CD14-positive monocyte (primary cell): Measurements from ENCODE around the gene ZNF700. TPM values are rescaled to one million over a fixed set of nuclear protein-coding genes. Genes with fewer than 3 reads are reported as not detected.
"Not testable (repeated sequence)": the region's sequence is repeated elsewhere in the genome, so short reads cannot be mapped to it uniquely, and the experiment has no call there.

ENCODE experiments used
- DNase-seq, 3 donors: peaks; one replicate each; pipeline ENCODE4 v3.0.0-alpha.2; 2011 to 2022
- H2AFZ ChIP-seq: 2 replicates; pipeline ENCODE4 v1.6.0; 2012; ENCODE audit warnings: mild to moderate bottlenecking, low read depth, low read length, inconsistent platforms; ENCODE audit not compliant: insufficient read depth, poor library complexity, severe bottlenecking
- H3K27ac ChIP-seq, 2 donors: 1 replicate in 1 of 2; 2 replicates in 1 of 2; pipeline ENCODE4 v1.5.1; 2012 to 2013; ENCODE audit warnings: low read length in 2 of 2, control low read depth in 1 of 2, inconsistent platforms in 1 of 2, low read depth in 1 of 2, mild to moderate bottlenecking in 1 of 2
- H3K27me3 ChIP-seq, 2 donors: one replicate each; pipeline versions ENCODE4 v1.6.0 to v1.6.1; 2011 to 2013; ENCODE audit warnings: low read length in 2 of 2; ENCODE audit not compliant: control insufficient read depth in 2 of 2, insufficient read depth in 2 of 2
- H3K36me3 ChIP-seq, 2 donors: replicated peaks in 1 of 2; 1 replicate in 1 of 2; 2 replicates in 1 of 2; pipeline versions ENCODE4 v1.5.1 to v1.6.1; 2012 to 2013; ENCODE audit warnings: low read length in 2 of 2, control low read depth in 1 of 2, inconsistent platforms in 1 of 2, mild to moderate bottlenecking in 1 of 2; ENCODE audit not compliant: insufficient read depth in 2 of 2, control insufficient read depth in 1 of 2
- H3K4me1 ChIP-seq, 2 donors: 1 replicate in 1 of 2; 2 replicates in 1 of 2; pipeline versions ENCODE4 v1.5.1 to v1.6.1; 2012 to 2013; ENCODE audit warnings: low read length in 2 of 2, control low read depth in 1 of 2, inconsistent platforms in 1 of 2, mild to moderate bottlenecking in 1 of 2, moderate library complexity in 1 of 2; ENCODE audit not compliant: insufficient read depth in 2 of 2, control insufficient read depth in 1 of 2
- H3K4me2 ChIP-seq: replicated peaks from 2 replicates; pipeline ENCODE3; 2012; ENCODE audit warnings: low read length, moderate library complexity, mild to moderate bottlenecking; ENCODE audit not compliant: poor library complexity, severe bottlenecking; ENCODE audit errors: extremely low read depth
- H3K4me3 ChIP-seq, 3 experiments: fragments of 200-600 bp in 1 of 3; sonication (generic) in 1 of 3; replicated peaks in 1 of 3; 1 replicate in 2 of 3; 2 replicates in 1 of 3; pipeline ENCODE4 v1.5.1; 2011 to 2013; ENCODE audit warnings: low read length in 3 of 3, mild to moderate bottlenecking in 3 of 3, control low read depth in 2 of 3, low read depth in 2 of 3, inconsistent platforms in 1 of 3, moderate library complexity in 1 of 3
- H3K79me2 ChIP-seq: 2 replicates; pipeline ENCODE4 v1.6.0; 2012; ENCODE audit warnings: mild to moderate bottlenecking, control low read depth, inconsistent platforms, low read length, moderate library complexity; ENCODE audit not compliant: insufficient read depth
- H3K9ac ChIP-seq: 2 replicates; pipeline ENCODE4 v1.6.0; 2017; ENCODE audit warnings: low read length, mild to moderate bottlenecking; ENCODE audit not compliant: insufficient read depth, poor library complexity, severe bottlenecking
- H3K9me3 ChIP-seq, 2 donors: replicated peaks in 1 of 2; 1 replicate in 1 of 2; 2 replicates in 1 of 2; pipeline versions ENCODE4 v1.5.1 to v1.6.1; 2012 to 2013; ENCODE audit warnings: low read length in 2 of 2, control low read depth in 1 of 2; ENCODE audit not compliant: control insufficient read depth in 1 of 2, insufficient read depth in 1 of 2
- H4K20me1 ChIP-seq: 2 replicates; pipeline ENCODE4 v1.6.0; 2012; ENCODE audit warnings: mild to moderate bottlenecking, low read length, control low read depth, moderate library complexity; ENCODE audit not compliant: insufficient read depth
- H3K27ac Mint-ChIP-seq, 7 donors: one replicate each; pipeline ENCODE4 v1.8.0; 2020; ENCODE audit warnings: mild to moderate bottlenecking in 7 of 7, mixed read lengths in 7 of 7, moderate library complexity in 6 of 7, inconsistent platforms in 2 of 7
- H3K27me3 Mint-ChIP-seq, 3 donors: one replicate each; pipeline ENCODE4 v1.8.0; 2021 to 2022; ENCODE audit warnings: low read depth in 3 of 3, mild to moderate bottlenecking in 3 of 3, mixed read lengths in 3 of 3, moderate library complexity in 3 of 3, inconsistent platforms in 1 of 3
- H3K36me3 Mint-ChIP-seq, 2 donors: one replicate each; pipeline ENCODE4 v1.8.0; 2020; ENCODE audit warnings: mixed read lengths in 2 of 2, inconsistent platforms in 1 of 2, mild to moderate bottlenecking in 1 of 2
- H3K4me1 Mint-ChIP-seq: one replicate; pipeline ENCODE4 v1.8.0; 2020; ENCODE audit warnings: mild to moderate bottlenecking, mixed read lengths
- H3K4me3 Mint-ChIP-seq, 2 donors: one replicate each; pipeline ENCODE4 v1.8.0; 2020; ENCODE audit warnings: mild to moderate bottlenecking in 2 of 2, mixed read lengths in 2 of 2, moderate library complexity in 1 of 2
- H3K9me3 Mint-ChIP-seq, 7 donors: one replicate each; pipeline ENCODE4 v1.8.0; 2020 to 2022; ENCODE audit warnings: mixed read lengths in 7 of 7, mild to moderate bottlenecking in 6 of 7, moderate library complexity in 6 of 7, inconsistent platforms in 2 of 7
- CTCF ChIP-seq: fragments of 200-600 bp; IDR thresholded peaks from one replicate; pipeline ENCODE4 v1.8.0; 2022; ENCODE audit warnings: antibody characterized with exemption, mild to moderate bottlenecking
- WGBS: methylation state at CpG from one replicate; pipeline ENCODE4 v1.1.5; 2013; ENCODE audit warnings: missing lambda C conversion rate; ENCODE audit not compliant: insufficient coverage; 5-methylcytosine and 5-hydroxymethylcytosine counted together
- intact Hi-C, 2 donors: fragments of 100-400 bp; cut with micrococcal nuclease; formaldehyde crosslinking; loops; one replicate each; pipeline versions ENCODE4 v1.15.0 to v1.15.1; 2023
- polyA plus RNA-seq, 3 donors: library from polyadenylated mRNA; depleted of rRNA in 1 of 3; unstranded in 2 of 3; stranded (reverse) in 1 of 3; fragments of 300-500 nt in 2 of 3; fragments of >200 nt in 1 of 3; fragmentation: Illumina TruSeq in 2 of 3; gene quantifications; 1 replicate in 2 of 3; 2 replicates in 1 of 3; pipeline ENCODE4 v1.2.3, GENCODE V29; 2012 to 2021

The ZNF700 gene
- polyA plus RNA-seq, 3 donors, result 1.1 to 18.3 (median 1.2) TPM

DNA sequence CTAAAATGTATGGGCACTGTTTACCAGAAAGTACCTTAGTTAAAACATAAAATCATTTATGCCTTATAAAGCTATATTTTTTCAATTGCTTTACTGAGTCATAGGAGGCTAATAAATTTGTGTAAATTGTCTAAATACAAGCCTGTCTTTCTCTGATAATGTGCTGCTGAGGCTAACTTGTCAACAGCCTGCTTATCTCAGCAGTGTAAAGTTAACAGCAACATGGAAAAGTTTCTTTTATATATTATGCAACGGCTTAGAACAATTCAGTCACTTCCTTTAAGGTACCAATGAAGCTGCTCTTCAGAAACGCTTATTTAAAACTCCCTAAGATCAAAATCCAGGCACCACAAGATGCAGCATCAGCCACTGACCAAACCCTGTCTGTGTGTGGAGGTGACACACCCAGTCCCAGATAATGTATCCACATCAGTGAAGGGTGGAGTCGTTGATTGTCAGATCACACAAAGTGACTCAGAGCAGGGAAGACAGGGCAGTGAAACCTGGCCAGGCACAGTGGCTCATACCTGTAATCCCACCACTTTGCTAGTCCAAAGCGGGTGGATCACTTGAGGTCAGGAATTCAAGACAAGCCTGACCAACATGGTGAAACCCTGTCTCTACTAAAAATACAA lies 10.4 kb upstream of the ZNF700 start:
- H3K4me1 Mint-ChIP-seq, H3K27ac ChIP-seq, H3K79me2 ChIP-seq, H3K4me3 Mint-ChIP-seq, intact Hi-C loops, H3K4me2 ChIP-seq, H3K4me1 ChIP-seq, H3K27ac Mint-ChIP-seq, H3K36me3 Mint-ChIP-seq, DNase-seq, H3K27me3 ChIP-seq, H2AFZ ChIP-seq, H3K4me3 ChIP-seq, H3K9ac ChIP-seq, H3K27me3 Mint-ChIP-seq, H4K20me1 ChIP-seq: not testable (repeated sequence)
- Histone ChIP-seq H3K9me3 (peaks cover 36 to 56% of the 10 kb centered on the region in 2 donors), H3K36me3 (peaks cover 0 to 11% of the 10 kb centered on the region in 2 donors)
- peaks cover 23 to 77% (median 60%) of the 10 kb centered on the region in 7 donors for H3K9me3 Mint-ChIP-seq
- WGBS, result 100% methylated on average over 2 of the region's 4 CpGs

- intact Hi-C loops, result loop anchor here in 1 of 2 donors (5.0 to 10.0 kb wide), 3 partner anchors 45 to 220 kb away; partner anchors contain the start of genes ZNF20, ZNF763 and ZNF844
- peaks cover 0 to 3% of the 10 kb centered on the region in 2 donors for H3K9me3 ChIP-seq
- no peaks in the 10 kb centered on the region for H3K27me3 Mint-ChIP-seq
- peaks cover 0 to 20% (median 11%) of the 10 kb centered on the region in 7 donors for H3K9me3 Mint-ChIP-seq
- no peak overlapping the region for H3K4me3 ChIP-seq
- no peaks in the 10 kb centered on the region for H4K20me1 ChIP-seq
- peaks cover 26 to 36% of the 10 kb centered on the region in 2 donors for H3K4me1 ChIP-seq
- no peak overlapping the region for H3K4me2 ChIP-seq
- no peak overlapping the region for H3K27ac ChIP-seq
- no peak overlapping the region for H3K4me3 Mint-ChIP-seq
- no peak overlapping the region for H3K9ac ChIP-seq
- no CpG with 5 or more reads among the region's 6 CpGs for WGBS
- no peak overlapping the region for H3K27ac Mint-ChIP-seq
- H3K4me1 Mint-ChIP-seq, result peaks cover 28% of the 10 kb centered on the region
- H2AFZ ChIP-seq, result no peak overlapping the region
- no peak for DNase-seq
- TF ChIP-seq CTCF, result no peak
- no peaks in the 10 kb centered on the region for H3K27me3 ChIP-seq
- peaks cover 20% of the 10 kb centered on the region for H3K79me2 ChIP-seq
- H3K36me3 Mint-ChIP-seq, result peaks cover 0 to 4% of the 10 kb centered on the region in 2 donors
- no peaks in the 10 kb centered on the region for H3K36me3 ChIP-seq
Measured at GRCh38 chr19:11921852-11922495, 2.9 kb upstream of the ZNF700 start.

DNA sequence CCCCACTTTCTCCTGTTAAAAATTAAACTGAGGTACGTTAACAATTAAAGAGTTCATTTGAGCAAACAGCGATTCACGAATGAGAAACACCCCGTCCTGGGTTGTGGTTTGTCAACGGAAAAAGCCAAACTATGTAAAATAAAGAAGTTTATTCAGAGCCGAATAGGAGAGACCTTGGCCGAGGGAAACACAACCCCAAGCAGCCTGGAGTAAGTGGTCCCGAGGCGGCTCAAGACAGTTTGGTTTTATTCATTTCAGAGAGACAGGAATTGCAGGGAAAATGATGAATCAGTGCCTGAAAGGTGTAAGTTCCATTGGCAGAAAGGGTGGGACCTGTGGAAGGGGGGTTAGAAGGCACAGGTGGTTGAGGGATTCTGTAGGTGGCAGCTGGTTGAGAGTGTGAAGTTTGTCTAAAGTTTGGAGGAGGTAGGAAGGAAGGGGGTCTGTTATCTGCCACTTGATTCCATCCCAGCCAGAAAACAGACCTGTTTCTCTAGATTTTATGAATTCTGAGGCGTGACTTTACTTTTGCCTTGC lies 812 bp downstream of the ZNF700 start:
- peaks cover 8 to 16% of the 10 kb centered on the region in 2 donors for H3K36me3 Mint-ChIP-seq
- peak overlapping the region; percentile 95 to 96 for H3K4me3 Mint-ChIP-seq
- Histone ChIP-seq H2AFZ (peak overlapping the region; percentile 97), H3K27ac (peak overlapping the region; percentile 93 to 95), H3K4me3 (peak overlapping the region; percentile 83 to 97 (median 91)), H3K4me1 (peaks cover 26 to 37% of the 10 kb centered on the region in 2 donors), H3K36me3 (peaks cover 0 to 29% of the 10 kb centered on the region in 2 donors), H3K9me3 (peaks cover 13 to 29% of the 10 kb centered on the region in 2 donors), H3K4me2 (peak overlapping the region; percentile 92), H3K79me2 (peaks cover 56% of the 10 kb centered on the region), H3K9ac (peak overlapping the region; percentile 84)
- not testable (repeated sequence) for H3K27me3 Mint-ChIP-seq, DNase-seq, H4K20me1 ChIP-seq, H3K27me3 ChIP-seq
- H3K27ac Mint-ChIP-seq, result peak overlapping the region; percentile 87 to 97 (median 91)
- H3K4me1 Mint-ChIP-seq, result peaks cover 34% of the 10 kb centered on the region
- 2% methylated on average over 4 of the region's 10 CpGs for WGBS
- intact Hi-C loops, result loop anchor here (2.0 to 10.0 kb wide), 4 partner anchors 39 to 139 kb away; partner anchors contain the start of genes ZNF763 (in 1 of the 2) and ZNF844 (in 1 of the 2)
- peaks cover 9 to 25% (median 15%) of the 10 kb centered on the region in 7 donors for H3K9me3 Mint-ChIP-seq
